Stromal cell of bone marrow (primary cell): ENCODE results near the gene CGRRF1.
A peak's percentile ranks its signal among the peaks of the same experiment; 100 is the strongest.

Source experiments
- DNase-seq: peaks from one replicate; pipeline ENCODE4 v3.0.0-alpha.2; 2012; ENCODE audit warnings: low read depth

The CGRRF1 gene

DNA sequence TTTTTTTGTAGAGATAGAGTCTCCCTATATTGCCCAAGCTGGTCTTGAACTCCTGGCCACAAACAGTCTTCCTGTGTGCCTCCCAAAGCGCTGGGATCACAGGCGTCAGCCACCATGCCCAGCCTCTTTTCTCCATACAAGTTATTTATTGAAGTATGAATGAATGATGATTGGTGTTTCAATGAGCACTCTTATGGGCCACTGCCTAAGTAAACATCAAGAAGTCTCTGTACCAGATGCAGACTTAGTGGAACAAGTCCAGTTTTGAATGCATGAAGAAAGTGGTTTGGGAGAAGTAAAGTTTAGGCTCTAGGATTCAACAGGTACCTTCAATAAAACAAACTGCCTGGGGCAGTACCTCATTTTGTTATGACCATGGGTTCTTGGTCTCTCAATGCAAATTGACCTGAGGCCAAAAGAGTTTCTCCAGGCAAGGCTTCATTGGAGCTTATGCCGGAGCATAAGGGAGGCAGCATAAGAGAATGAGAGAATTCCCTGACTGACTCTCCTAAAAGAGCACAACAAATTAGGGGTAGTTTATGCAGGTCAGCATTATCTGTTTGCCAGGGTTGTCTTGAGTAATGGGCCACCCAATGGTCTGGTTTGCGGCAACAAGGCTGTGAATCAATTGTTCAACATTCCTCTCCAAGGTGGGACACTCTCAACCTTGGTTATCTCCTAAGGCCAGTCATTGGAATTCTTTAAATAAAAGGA, 19.8 kb upstream of the CGRRF1 start:
- DNase-seq: no peak

DNA sequence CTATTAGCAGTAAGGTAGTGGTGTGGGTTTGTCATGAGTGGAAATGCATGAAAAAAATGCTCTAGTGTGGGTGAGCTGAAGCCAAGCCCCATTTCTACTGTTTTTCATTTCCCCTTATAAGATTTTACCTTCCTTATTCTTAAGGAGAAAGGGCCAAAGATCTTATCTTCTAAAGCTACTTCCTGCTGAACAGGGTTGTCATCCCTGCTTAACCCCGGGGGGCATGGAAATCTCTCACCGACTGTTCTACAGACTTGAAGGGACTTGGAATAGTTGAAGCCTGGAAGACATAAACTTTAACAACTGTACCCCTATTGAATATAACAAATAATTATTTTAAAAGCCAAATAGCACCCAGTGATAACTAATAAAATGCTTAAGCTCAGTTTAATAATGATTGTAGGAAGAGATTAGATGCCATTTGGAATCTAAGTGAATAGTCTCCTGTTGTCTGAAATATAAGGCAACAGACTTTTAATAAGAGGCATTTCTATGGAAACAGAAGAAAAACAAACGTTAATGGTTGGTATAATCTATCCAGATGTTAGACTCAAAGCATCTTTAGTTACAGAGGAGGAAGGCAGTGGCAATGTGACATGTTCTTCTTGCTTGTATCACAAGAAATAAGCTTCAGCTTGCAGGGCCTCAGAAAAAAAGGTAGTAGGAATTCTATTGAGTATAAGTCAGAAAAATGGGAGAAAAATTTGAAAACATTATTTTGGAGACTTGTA, 19.1 kb upstream of the CGRRF1 start:
- no peak for DNase-seq

DNA sequence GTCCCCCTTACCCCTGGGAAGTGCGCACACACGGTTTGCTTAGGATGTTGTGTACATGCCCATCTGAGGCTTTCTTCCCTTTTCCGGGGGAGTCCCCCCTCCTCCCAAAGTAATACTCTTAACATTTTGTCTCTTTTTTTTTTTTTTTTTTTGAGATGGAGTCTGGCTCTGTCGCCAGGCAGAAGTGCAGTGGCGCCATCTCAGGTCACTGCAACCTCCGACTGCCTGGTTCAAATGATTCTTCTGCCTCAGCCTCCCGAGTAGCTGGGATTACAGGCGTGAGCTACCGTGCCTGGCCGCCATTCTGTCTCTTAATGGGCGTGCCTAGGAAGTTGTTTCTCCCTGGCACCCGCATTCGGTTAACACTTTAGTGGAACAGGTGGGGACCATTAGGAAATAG, 16.4 kb upstream of the CGRRF1 start:
- DNase-seq: no peak

DNA sequence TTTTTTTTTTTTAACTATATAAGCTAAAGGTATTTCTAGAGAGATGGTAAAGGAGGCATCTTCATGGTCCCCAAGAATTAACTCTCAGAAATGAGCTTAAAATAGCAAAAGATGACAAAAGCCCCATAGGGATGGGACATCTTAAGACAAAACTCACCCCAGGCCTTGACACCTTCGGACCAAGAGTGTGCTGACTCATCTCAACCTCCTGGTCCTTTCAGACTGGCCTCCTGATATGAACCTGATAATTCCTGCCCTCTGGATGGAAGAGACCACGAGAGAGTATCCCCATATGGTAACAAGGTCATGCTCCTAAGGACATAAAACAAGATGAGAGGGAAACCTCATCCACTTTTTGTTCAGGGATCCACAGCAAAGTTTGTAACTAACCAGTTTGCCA, 12.5 kb upstream of the CGRRF1 start:
- DNase-seq: no peak

DNA sequence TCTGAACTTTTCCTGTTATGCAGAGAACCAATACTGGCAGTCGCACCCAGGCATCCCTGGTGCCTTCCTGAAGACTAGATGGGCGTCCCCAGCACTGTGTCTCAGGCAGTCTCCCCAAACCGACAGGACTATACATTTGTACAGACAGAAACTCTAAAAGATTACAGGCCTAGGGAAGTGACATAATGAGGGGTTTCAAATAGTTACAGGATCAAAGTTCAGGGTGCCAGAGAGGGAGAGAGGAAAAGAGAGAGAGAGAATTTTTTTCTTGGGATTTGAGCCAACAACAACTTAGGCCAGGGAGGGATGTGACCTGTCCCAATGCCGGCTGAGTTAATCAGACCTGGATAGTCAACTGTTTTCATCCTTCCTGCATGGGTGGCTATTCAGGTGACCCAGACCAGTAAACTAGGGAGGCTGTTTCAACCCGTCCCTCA, 11.6 kb upstream of the CGRRF1 start:
- no peak for DNase-seq

DNA sequence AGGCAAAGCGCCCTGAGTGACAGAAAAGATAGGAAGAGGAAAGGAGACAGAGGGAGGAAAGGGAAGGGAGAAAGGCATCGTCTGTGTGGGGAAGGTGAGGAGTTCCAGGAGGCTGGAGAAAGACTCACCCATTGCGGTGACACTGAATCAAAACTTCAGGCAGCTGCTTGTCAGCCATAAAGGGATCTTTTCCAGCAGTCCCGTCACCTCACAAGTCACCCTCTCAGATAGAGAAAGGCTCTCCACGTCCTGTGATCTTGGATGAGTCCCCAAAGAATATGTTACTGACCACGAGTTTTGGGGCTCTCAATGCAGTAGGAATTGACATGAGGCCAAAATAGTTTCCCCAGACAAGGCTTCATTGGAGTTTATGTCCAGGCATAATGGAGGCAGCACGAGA, 11.1 kb upstream of the CGRRF1 start:
- no peak for DNase-seq

DNA sequence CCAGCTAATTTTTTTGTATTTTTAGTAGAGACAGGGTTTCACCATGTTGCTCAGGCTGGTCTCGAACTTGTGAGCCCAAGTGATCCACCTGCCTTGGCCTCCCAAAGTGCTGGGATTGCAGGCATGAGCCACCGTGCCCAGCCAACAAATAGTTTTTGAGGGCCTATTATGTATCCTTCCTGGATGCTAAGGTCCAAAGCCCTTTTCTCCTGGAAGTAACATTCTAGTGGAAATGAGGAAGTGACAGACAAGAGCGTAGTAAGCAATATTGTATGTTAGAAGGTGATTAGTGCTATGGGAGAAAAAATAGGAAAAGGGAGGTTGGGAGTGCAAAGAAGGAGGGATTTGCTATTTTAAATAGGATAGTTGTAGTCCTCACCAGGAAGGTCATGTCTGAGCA, 9.0 kb upstream of the CGRRF1 start:
- no peak for DNase-seq

DNA sequence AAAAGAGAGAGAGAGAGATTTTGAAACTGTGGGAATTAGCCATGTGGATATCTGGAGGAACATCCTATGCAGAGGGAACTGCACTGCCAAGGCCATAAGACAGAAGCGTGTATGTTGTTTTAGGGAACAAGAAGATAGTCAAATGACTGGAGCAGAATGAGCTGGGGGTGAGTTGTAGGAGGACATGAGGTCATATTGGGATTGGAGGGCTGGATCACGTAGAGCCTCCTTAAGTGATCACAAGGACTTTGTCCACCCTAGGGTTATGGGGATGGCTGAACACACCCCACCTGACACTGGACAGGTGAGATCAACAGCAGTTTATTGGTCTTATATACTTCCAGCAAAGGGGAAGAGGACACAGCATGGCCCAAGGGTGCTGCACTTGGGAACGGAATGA, 8.2 kb upstream of the CGRRF1 start:
- no peak for DNase-seq

DNA sequence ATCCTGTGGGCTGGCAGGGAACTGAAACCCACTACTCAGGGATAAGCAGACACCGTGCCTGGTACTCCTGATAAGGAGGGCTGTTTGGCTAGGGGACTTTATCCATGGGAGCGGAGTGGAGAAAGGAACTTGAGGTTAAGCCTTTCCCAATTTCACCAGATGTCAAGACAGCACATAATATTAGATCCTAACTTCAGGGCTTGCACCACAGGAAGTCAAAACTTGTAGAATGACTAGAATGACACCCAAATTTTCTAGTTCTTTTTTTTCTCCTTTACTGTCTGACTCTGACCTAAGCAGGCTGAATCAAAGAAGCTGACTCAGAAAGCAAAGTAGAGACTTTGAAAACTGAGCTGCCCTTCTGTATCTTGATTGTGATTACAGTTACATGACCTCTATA, 7.1 kb upstream of the CGRRF1 start:
- no peak for DNase-seq

DNA sequence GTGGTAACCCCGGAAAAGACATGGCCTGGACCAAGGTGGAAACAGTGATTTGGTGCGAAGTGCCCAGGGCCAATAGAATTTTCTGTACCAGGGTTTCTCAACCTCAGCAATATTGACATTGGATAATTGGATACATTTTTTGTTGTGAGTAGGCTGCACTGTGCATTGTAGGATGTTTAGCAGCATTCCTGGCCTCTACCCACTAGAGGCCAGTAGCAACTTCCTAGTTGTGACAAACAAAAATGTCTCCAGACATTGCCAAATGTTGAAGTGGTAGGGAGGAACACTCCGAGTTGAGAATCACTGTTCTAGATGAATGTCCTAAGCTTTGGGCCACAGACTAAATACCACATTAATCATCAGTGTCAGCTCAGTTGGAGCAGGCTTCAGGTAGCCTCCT, 6.2 kb upstream of the CGRRF1 start:
- DNase-seq: peak; percentile 30

DNA sequence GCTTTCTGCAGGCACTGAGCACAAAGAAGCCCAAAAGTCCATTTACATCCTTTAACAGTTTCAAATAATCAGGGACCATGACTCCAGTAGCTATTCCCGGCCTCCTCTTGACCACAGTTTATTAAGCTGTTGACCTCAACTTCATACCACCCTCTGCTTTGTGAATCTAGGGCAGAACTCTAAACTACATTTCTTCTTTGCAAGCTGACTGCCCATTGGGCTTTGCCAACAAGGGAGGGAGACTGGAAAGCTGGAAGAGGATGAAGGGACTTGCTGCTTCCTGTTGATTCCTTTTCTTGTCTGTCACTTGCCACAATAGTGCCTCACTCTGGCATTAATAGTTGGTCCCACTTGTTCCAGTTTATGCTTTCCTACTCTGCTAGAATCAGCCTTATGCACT, 2.7 kb downstream of the CGRRF1 start:
- DNase-seq: no peak

DNA sequence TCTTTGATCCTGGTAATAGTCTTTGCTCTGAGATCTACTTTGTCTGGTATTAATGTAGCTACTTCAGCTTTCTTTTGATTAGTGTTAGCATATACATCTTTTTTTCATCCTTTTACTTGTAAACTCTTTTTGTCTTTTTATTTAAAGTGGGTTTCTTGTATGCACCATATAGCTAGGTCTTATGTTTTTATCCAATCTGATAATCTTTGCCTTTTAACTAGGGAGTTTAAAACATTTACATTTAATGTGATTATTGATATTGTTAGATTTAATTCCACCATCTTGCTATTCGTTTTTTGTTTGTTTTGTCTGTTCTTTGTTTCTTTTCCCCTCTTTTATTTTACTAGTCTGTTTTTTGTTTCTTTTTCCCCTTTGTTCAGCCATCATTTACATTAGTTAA, 6.0 kb downstream of the CGRRF1 start:
- no peak for DNase-seq

DNA sequence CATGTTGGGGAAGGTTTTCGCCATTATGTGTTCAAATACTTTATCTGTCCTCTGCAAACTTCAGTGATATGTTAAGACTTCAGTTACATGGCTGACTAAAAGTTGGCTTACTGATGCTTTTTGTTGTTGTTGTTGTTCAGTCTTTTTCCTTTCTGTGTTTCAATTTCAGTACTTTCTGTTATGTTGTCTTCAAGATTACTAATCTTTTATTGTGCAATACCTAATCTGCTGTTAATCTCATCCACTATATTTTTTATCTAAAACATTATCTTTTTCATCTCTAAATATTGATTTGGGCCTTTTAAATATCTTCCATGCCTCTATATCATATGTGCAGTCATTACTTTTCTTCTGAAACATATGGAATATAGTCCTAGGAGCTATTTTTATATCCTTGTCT, 7.0 kb downstream of the CGRRF1 start:
- DNase-seq: no peak

DNA sequence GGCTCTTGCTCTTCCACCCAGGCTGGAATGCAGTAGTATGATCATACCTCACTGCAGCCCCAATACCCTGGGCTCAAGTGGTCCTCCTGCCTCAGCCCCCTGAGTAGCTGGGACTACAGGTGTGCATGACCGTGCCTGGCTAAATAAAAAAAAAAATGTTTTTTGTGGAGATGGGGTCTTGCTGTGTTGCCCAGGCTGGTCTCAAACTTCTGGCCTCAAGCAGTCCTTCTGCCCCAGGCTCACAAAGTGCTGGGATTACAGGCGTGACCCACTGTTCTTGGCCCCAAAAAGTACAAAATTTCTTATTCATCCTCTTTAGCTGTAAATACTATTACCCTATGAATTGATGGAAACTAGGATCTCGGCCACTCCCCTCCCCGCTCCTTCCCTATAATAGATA, 14.7 kb downstream of the CGRRF1 start:
- DNase-seq: no peak

DNA sequence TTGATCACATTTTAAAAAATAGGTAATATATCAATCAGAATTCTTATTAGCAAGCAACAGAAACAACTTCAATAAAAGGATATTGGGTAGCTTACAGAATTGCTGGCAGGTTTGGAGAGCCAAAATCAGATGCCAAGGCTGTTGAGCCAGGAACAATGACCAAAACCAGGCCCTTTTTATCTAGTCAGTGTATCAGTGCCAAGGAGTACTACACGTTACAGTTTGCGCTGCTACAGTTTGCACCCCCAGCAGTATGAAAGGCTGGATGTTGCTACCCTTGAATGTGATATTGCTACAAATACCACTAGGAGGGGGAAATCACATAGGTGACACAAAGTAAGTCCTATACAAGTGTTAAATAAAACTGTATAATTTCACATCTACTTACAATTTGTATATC, 19.3 kb downstream of the CGRRF1 start:
- no peak for DNase-seq

DNA sequence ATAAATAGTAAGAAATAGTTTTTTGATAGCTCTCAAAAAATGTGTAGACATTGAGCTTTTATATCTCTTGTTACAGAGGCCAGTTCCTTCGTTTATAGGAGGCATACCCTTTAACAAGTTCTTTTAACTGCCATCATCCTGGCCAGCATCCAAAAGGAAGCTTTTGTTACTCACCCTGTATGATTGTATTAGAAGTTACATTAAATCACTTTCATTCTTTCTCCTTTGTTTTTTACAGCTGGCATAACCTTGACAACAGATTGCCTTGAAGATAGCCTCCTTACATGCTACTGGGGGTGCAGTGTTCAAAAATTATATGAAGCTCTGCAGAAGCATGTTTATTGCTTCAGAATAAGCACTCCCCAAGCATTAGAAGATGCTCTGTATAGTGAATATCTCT, 20.1 kb downstream of the CGRRF1 start:
- no peak for DNase-seq

DNA sequence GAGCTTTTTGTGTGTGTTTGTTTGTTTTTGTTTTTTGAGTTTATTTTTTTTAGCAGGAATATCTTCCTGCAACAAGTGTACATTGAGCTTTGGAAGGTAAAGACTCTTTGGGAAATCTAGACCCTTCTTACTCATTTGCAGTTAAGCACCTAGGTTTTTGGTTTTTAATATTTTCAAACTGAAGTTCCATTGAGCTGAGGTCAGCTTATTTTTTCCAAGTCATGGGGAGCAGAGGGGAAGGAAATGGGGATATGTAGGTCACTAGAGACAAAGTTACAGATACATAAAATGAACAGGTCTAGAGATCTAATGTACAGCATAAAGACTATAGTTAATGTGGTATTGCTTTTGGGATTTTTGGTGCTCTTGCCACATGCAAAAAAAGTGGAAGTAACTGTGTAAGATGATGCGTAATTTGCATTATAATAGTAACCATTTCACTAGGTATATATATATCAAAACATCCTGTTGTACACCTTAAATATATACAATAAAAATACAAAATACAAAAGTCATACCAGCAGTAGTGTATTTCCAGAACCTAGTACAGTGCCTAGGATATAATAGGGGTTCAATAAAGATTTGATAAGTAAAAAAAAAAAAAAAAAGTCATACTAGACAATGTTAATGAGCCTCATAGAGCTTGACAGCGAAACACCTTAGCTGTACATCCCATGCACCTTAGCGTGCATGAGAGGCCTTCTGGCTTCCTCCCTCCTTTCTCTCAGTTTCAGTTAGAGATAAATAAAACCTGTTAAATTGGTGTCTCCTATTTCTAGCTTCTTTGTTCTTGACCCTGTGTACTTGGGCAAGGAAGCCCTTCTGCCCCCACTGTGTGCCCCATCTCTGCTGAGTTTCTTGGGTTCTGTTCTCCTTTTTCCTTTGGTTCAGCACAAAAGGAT, 22.7 kb downstream of the CGRRF1 start:
- DNase-seq: no peak

DNA sequence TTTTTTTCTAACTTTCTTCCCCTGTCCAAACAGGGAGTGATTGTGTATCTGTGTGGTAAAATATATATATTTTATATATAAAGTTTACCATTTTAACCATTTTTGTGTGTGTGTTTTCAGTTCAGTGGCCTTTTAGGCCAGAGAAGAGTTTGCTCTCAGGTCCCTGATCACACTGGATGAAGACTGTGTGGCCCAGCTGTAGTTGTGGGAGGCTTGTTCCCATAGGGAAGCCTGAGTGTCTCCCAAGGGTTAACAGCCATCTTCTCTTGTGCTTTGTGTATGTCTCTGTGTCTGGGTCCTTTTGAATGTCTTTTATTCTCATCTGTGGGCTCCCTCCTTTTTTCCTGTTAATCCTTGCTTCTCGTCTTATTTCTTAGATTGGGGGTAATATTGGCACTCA, 23.4 kb downstream of the CGRRF1 start:
- DNase-seq: no peak

DNA sequence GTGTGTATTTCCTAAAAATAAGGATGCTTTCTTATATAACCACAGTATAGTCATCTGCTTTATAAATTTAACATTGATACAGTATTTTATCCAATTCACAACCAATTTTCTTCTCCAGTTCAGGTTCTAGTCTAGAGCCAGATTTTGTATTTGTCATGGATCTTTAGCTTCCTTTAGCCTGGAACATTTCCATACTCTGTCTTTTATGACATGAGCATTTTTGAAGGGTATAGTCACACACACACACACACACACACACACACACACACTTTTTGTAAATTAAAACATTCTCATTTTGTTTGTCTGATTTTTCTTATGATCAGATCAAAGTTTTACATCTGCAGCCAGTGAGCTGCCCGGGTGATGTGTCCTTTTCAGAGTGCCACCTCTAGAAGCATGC, 25.4 kb downstream of the CGRRF1 start:
- DNase-seq: peak; percentile 4

DNA sequence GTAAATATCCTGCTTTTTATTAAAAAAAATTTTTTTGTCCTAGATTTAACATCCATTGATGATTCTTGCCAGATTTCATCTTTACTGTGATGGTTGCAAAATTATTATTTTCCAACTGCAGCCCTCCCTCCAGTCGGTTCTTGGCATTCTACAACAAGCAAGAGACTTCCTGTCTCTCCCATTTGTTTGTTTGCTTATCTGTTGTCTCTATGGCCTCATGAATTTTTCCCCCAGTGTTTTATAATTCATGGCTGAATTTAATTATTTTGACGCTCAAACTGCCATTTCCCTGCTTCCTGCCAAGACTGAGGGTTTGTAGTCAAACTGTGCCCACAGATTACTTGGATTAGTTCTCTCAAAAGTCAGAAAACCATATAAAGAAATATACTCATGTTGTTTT, 25.9 kb downstream of the CGRRF1 start:
- no peak for DNase-seq

DNA sequence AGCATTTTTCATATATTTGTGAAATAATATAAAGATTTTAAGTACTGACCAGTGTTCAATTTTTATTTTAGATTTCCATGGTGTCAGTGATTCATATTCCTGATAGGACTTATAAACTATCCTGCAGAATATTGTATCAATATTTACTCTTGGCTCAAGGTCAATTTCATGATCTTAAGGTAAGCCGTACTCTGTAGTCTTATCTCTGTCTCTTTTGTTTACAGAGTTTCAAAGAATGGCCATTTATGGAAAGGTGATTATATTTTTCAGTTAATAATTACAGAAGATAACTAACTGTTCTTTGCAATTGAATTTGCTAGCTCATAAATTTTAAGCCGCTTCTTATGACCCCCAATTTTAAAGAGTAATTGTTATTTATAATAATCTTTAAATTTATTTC, 27.9 kb downstream of the CGRRF1 start:
- no peak for DNase-seq

DNA sequence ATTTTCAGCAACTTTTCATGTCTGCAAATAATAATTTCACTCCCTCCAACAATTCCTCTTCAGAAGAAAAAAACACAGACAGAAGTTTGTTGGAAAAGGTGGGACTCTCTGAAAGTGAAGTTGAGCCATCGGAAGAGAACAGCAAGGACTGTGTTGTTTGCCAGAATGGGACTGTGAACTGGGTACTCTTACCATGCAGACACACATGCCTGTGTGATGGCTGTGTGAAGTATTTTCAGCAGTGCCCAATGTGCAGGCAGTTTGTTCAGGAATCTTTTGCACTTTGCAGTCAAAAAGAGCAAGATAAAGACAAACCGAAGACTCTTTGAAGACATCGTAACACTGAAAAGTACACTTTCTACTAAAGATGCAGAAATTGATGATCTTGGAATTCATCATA, 28.3 kb downstream of the CGRRF1 start:
- no peak for DNase-seq

DNA sequence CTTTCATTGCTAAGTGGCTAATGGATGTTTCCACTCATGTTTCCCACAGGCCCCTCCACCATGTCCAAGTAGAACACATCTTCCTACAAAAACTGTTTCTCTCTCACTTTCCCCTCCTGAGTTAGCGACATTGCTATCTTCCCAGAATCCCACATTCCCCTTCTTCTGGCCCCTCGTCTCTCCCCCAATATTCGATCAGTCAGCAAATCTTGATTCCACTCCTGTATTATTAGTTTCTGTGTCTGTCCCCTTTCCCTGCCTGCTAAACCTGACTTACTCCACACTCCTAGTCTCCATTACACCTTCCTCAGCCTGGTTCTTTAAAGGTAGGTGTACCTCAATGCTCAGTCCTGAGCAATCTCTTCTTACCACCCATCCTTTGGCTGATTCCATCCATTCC, 37.9 kb downstream of the CGRRF1 start:
- DNase-seq: no peak
